CD4-positive, CD25-positive, alpha-beta regulatory T cell (primary cell): ENCODE measurements around the gene TRAF7. TPM values are rescaled to one million over a fixed set of nuclear protein-coding genes. Genes with fewer than 3 reads are reported as not detected.

Experiments
- ATAC-seq, 2 donors: fragments of 150-1000 bp; cut with Tn5 transposase; one replicate each; pipeline ENCODE4 v1.10.0; 2021; ENCODE audit warnings: low read depth in 2 of 2, moderate number of reproducible peaks in 2 of 2, moderate library complexity in 1 of 2
- DNase-seq, 3 donors: peaks; one replicate each; pipeline versions ENCODE4 v3.0.0 to v3.0.0-alpha.2; 2012 to 2022; ENCODE audit warnings: mixed read lengths in 1 of 3
- H3K27ac ChIP-seq: one replicate; pipeline ENCODE4 v1.7.0; 2013; ENCODE audit warnings: mild to moderate bottlenecking, low read length; ENCODE audit not compliant: insufficient read depth, poor library complexity, severe bottlenecking
- H3K27me3 ChIP-seq: one replicate; pipeline ENCODE4 v1.7.0; 2013; ENCODE audit warnings: low read length; ENCODE audit not compliant: control insufficient read depth, insufficient read depth
- H3K36me3 ChIP-seq: one replicate; pipeline ENCODE4 v1.7.0; 2013; ENCODE audit warnings: mild to moderate bottlenecking, low read length, moderate library complexity; ENCODE audit not compliant: control insufficient read depth, insufficient read depth
- H3K4me1 ChIP-seq: 2 replicates; pipeline ENCODE4 v1.7.0; 2013; ENCODE audit warnings: mild to moderate bottlenecking, low read length; ENCODE audit not compliant: insufficient read depth, control insufficient read depth, poor library complexity, severe bottlenecking
- H3K4me3 ChIP-seq: one replicate; pipeline ENCODE4 v1.7.0; 2013; ENCODE audit warnings: low read depth, mild to moderate bottlenecking, low read length, moderate library complexity
- H3K9me3 ChIP-seq, 2 experiments: 1 replicate in 1 of 2; 2 replicates in 1 of 2; pipeline ENCODE4 v1.7.0; 2013; ENCODE audit warnings: low read length in 2 of 2, mild to moderate bottlenecking in 1 of 2, moderate library complexity in 1 of 2; ENCODE audit not compliant: control insufficient read depth in 2 of 2
- H3K27ac Mint-ChIP-seq, 3 donors: one replicate each; pipeline ENCODE4 v1.8.0; 2020 to 2022; ENCODE audit warnings: mild to moderate bottlenecking in 3 of 3, mixed read lengths in 3 of 3, moderate library complexity in 2 of 3
- H3K27me3 Mint-ChIP-seq: one replicate; pipeline ENCODE4 v1.8.0; 2022; ENCODE audit warnings: mild to moderate bottlenecking, mixed read lengths
- H3K36me3 Mint-ChIP-seq: one replicate; pipeline ENCODE4 v1.8.0; 2020; ENCODE audit warnings: mixed read lengths
- H3K4me1 Mint-ChIP-seq, 4 donors: one replicate each; pipeline ENCODE4 v1.8.0; 2020 to 2022; ENCODE audit warnings: mixed read lengths in 4 of 4, mild to moderate bottlenecking in 1 of 4
- H3K4me3 Mint-ChIP-seq, 4 donors: one replicate each; pipeline ENCODE4 v1.8.0; 2020 to 2022; ENCODE audit warnings: mild to moderate bottlenecking in 4 of 4, mixed read lengths in 4 of 4, moderate library complexity in 3 of 4
- H3K9me3 Mint-ChIP-seq, 7 donors: one replicate each; pipeline ENCODE4 v1.8.0; 2020 to 2022; ENCODE audit warnings: mixed read lengths in 7 of 7, mild to moderate bottlenecking in 3 of 7, moderate library complexity in 2 of 7
- polyA plus RNA-seq, 4 donors: library from polyadenylated mRNA; unstranded; fragments of 300-500 nt; fragmentation: Illumina TruSeq; gene quantifications; one replicate each; pipeline ENCODE4 v1.2.3, GENCODE V29; 2021
- total RNA-seq: library from RNA; stranded (reverse); gene quantifications from one replicate; pipeline ENCODE4 v1.2.3, GENCODE V29; 2022

TRAF7 gene
- total and polyA plus RNA-seq, 5 donors from 2014 or later: 4.0 to 33.4 (median 4.9) TPM

DNA sequence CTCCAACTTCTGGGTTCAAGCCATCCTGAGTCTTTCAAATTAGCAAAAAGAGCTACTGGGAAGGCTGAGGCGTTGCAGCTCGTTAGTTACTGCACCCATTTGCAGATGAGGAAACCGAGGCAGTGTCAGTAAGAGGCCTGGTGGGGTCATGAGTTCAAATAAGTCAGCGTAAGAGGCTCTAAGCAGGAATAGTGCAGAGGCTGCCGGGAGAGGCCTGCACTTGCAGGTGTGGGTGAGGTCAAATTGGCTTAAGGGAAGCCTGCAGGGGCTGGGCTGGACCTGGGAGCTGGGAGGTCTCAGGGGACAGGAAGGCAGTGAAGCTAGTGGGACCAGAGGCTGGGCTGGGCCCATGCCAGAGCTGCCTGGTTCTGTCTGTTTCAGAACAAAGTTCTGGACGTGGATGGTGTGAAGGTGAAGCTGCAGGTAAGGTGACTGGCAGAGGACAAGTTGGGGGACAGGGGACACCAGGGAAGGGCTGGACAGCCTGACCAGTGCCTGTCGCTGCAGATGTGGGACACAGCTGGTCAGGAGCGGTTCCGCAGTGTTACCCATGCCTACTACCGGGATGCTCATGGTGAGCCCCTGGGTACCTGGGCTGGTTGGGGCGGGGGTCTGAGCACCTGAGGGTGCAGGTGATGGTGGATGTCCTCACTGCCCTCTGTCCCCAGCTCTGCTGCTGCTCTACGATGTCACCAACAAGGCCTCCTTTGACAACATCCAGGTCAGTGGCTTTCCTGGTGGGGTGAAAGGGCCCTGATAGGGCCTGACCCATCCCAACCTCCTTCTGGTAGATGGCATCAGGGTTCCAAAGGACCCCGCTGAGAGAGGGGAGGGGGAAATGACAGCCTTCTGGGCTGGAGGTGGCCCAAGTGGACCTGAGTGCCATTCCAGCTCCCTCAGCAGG is 4.1 kb upstream of the TRAF7 start:
- peaks cover 0 to 57% (median 22%) of the 10 kb centered on the region in 4 donors for H3K4me1 Mint-ChIP-seq
- Histone ChIP-seq H3K4me1 (peaks cover 60% of the 10 kb centered on the region), H3K27me3 (no peaks in the 10 kb centered on the region), H3K36me3 (peaks cover 6% of the 10 kb centered on the region), H3K4me3 (no peak overlapping the region), H3K9me3 (no peaks in the 10 kb centered on the region), H3K27ac (no peak overlapping the region)
- peak overlapping the region; percentile 5 to 77 (median 57) for H3K4me3 Mint-ChIP-seq
- no peaks in the 10 kb centered on the region for H3K9me3 Mint-ChIP-seq
- H3K36me3 Mint-ChIP-seq: peaks cover 5% of the 10 kb centered on the region
- no peaks in the 10 kb centered on the region for H3K27me3 Mint-ChIP-seq
- peak overlapping the region in 1 of 3 donors; percentile 81 for H3K27ac Mint-ChIP-seq
- DNase-seq: no peak
- ATAC-seq: no peak

DNA sequence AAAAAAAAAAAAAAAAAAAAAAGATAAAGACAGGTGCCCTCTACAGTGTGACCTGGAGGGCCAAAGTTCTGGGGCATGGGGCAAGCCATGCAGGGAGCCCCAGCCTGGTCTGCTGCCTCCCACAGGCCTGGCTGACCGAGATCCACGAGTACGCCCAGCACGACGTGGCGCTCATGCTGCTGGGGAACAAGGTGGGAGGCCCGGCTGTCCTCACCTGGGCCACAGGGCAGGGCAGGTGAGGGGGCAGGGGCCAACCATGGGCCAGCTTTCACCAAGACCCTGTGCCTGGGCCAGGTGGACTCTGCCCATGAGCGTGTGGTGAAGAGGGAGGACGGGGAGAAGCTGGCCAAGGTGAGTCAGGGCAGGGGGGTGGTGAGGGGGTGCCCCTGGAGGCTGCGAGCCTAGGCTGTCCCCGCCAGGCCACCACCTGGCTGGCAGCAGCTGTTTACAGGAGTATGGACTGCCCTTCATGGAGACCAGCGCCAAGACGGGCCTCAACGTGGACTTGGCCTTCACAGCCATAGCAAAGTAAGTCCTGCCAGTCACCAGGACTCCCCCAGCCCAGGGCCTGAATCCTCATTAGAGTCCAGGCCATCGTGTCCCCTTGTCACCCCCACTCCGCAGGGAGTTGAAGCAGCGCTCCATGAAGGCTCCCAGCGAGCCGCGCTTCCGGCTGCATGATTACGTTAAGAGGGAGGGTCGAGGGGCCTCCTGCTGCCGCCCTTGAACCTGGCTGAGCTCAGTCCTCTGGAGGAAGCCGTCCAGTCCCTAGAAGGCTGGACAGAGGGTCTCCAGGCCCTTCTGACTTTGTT is 2.7 kb upstream of the TRAF7 start:
- no peak for DNase-seq
- no peaks in the 10 kb centered on the region for H3K9me3 ChIP-seq
- ATAC-seq: no peak
- Mint-ChIP-seq H3K9me3 (no peaks in the 10 kb centered on the region), H3K36me3 (peaks cover 5% of the 10 kb centered on the region), H3K27me3 (no peaks in the 10 kb centered on the region), H3K27ac (peak overlapping the region; percentile 69 to 90 (median 79)), H3K4me1 (peaks cover 0 to 70% (median 28%) of the 10 kb centered on the region in 4 donors), H3K4me3 (peak overlapping the region; percentile 86 to 97 (median 90))
- H3K27ac ChIP-seq: peak overlapping the region; percentile 23
- H3K4me3 ChIP-seq: peak overlapping the region; percentile 72
- peaks cover 74% of the 10 kb centered on the region for H3K4me1 ChIP-seq
- H3K36me3 ChIP-seq: peaks cover 6% of the 10 kb centered on the region
- no peaks in the 10 kb centered on the region for H3K27me3 ChIP-seq

DNA sequence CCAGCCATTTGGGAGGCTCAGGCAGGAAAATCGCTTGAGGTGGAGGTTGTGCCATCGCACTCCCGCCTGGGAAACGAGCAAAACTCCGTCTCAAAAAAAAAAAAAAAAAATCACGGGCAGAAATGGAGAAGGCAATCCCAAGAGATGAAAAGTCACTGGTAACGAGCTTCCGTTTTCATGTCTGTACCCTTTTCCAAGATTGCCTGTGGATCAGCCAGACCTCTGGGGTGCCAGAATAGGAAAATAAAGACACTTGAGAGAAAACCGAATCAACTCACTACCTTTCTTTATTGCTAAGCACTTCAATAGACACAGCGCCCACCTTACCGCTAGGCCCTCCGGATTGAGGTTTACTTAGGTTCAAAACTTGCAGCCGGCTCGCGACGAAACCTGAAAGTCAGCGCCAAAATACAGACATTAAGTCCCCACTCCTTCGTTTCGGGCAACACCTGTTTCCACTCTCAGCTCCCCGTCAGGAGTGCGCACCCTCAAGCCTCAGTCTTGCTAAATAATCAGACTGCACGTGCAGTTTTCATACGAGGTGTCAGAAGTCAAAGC is 970 bp upstream of the TRAF7 start:
- H3K27ac Mint-ChIP-seq: peak overlapping the region; percentile 79 to 87 (median 85)
- peaks cover 0 to 73% (median 28%) of the 10 kb centered on the region in 4 donors for H3K4me1 Mint-ChIP-seq
- H3K27me3 ChIP-seq: no peaks in the 10 kb centered on the region
- H3K4me3 Mint-ChIP-seq: peak overlapping the region; percentile 86 to 97 (median 88)
- no peaks in the 10 kb centered on the region for H3K9me3 Mint-ChIP-seq
- H3K27ac ChIP-seq: peak overlapping the region; percentile 85
- H3K36me3 ChIP-seq: peaks cover 6% of the 10 kb centered on the region
- H3K27me3 Mint-ChIP-seq: no peaks in the 10 kb centered on the region
- DNase-seq: no peak
- H3K36me3 Mint-ChIP-seq: peaks cover 5% of the 10 kb centered on the region
- H3K4me1 ChIP-seq: peaks cover 60% of the 10 kb centered on the region
- no peak for ATAC-seq
- peak overlapping the region; percentile 91 for H3K4me3 ChIP-seq
- H3K9me3 ChIP-seq: no peaks in the 10 kb centered on the region

DNA sequence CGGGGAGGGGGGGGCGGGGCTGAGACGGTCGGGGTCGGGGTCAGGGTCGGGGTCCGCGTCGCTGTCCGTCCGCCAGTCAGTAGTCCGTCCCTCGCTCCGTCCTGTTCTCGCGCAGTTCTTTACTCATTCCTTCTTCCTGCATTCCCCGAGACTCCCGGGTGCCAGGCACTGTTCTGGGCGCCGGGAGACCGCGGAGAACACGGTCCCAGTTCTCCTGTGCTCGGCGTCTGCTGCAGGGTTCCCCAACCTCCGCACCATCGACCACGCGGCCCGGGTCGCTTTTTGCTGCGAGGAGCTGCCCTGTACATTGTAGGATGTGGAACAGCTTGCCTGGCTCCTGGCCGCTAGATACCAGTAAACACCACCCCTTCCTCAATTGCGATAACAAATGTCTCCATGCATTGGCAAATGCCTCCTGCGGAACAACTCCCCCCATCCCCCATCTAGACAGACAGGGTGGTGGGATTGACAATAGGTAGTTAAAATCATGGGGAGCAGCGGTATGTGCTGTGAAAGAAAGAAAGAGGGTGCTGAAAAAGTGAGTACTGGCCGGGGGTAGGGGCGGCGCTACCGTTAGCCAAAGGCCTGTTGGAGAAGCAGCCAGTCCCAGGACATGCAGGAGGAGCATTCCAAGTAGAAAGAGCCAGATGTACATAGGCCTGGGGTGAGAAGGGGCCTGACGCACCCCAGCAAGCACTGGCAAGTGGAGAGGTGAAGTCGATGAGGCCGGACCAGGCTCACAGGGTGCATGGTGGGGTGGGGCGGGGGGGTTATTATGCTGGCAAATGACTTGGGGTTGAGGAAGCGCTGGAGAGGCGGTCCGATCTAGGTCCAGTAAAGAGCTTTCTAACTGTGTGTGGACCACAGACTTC is 631 bp downstream of the TRAF7 start:
- no peaks in the 10 kb centered on the region for H3K9me3 Mint-ChIP-seq
- H3K4me3 Mint-ChIP-seq: peak overlapping the region; percentile 86 to 98 (median 96)
- ATAC-seq (no peak), DNase-seq (peak in 1 of 3 donors; percentile 34)
- Histone ChIP-seq H3K36me3 (peaks cover 6% of the 10 kb centered on the region), H3K27ac (peak overlapping the region; percentile 57), H3K4me1 (peaks cover 57% of the 10 kb centered on the region), H3K9me3 (no peaks in the 10 kb centered on the region), H3K27me3 (no peaks in the 10 kb centered on the region), H3K4me3 (peak overlapping the region; percentile 71)
- H3K27me3 Mint-ChIP-seq: no peaks in the 10 kb centered on the region
- H3K36me3 Mint-ChIP-seq: peaks cover 4% of the 10 kb centered on the region
- H3K4me1 Mint-ChIP-seq: peaks cover 0 to 62% (median 26%) of the 10 kb centered on the region in 4 donors
- H3K27ac Mint-ChIP-seq: peak overlapping the region; percentile 79 to 96 (median 94)

DNA sequence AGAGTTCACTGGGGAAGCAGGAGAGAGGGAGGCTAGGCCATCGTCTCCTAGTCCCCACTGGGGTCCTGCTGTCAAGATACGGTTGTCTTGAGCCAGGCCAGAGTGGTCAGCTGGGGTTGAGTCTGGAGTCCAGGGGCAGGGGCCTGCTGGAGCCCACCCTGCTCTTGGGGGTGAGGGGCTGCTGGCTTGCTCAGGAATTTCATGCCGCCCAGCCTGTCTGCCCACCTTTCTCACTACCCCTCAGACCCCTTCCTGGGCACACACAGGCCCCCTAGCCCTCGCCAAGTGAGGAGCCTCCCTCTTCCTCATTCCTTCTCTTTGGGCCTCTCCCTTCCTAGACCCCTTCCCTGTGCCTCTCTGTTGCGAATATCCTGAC is 1.3 kb downstream of the TRAF7 start:
- DNase-seq (no peak), ATAC-seq (no peak)
- H3K27ac ChIP-seq: peak overlapping the region; percentile 11
- peaks cover 51% of the 10 kb centered on the region for H3K4me1 ChIP-seq
- Mint-ChIP-seq H3K9me3 (no peaks in the 10 kb centered on the region), H3K4me3 (peak overlapping the region; percentile 86 to 98 (median 96)), H3K4me1 (peaks cover 0 to 57% (median 23%) of the 10 kb centered on the region in 4 donors), H3K36me3 (no peaks in the 10 kb centered on the region), H3K27me3 (no peaks in the 10 kb centered on the region), H3K27ac (peak overlapping the region in 1 of 3 donors; percentile 96)
- H3K36me3 ChIP-seq: peaks cover 1% of the 10 kb centered on the region
- H3K4me3 ChIP-seq: no peak overlapping the region
- no peaks in the 10 kb centered on the region for H3K9me3 ChIP-seq
- H3K27me3 ChIP-seq: no peaks in the 10 kb centered on the region

DNA sequence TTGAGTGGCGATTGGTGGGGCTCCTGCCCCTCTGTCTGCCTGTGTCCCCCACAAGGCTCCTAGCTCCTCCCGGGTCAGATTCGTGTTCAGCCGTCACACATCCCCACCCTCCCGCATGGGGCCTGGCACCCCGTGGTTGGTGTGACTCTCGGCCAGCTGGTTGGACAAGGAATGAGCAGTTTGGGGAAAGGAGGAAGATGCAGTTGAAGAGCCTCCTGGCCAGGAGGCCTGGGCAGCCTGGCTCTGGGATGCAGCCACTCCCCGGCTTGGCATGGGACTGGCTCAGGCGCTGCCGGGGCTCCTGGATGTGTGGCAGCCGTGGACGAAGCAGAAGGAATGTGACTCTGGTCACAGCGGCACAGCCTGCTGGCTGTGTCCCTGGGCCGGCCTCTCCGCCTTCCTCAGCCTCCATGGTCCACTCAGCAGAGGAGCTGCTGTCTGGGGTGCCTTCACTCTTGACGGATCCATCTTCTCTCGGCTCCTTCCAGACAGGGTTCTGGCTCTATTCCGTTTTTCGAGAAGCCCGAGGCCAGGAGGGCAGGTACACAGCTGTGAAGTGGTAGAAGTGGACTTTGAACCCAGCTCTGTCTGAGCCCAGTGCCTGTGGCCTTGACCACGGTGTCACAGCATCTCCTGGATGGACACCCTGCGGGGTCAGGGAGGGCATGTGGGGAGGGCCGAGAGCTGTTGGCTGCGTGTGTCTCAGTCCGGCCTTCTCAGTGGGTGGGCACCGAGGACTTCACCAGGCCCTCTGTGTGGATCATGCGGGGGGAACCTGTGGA is 2.1 kb downstream of the TRAF7 start:
- ATAC-seq: no peak
- H3K27ac ChIP-seq: no peak overlapping the region
- H3K27me3 ChIP-seq: no peaks in the 10 kb centered on the region
- no peak for DNase-seq
- H3K4me1 ChIP-seq: peaks cover 45% of the 10 kb centered on the region
- no peaks in the 10 kb centered on the region for H3K9me3 ChIP-seq
- peak overlapping the region; percentile 69 to 96 (median 91) for H3K4me3 Mint-ChIP-seq
- no peaks in the 10 kb centered on the region for H3K9me3 Mint-ChIP-seq
- H3K4me1 Mint-ChIP-seq: peaks cover 0 to 53% (median 23%) of the 10 kb centered on the region in 4 donors
- H3K27me3 Mint-ChIP-seq: no peaks in the 10 kb centered on the region
- no peak overlapping the region for H3K4me3 ChIP-seq
- no peaks in the 10 kb centered on the region for H3K36me3 Mint-ChIP-seq
- no peaks in the 10 kb centered on the region for H3K36me3 ChIP-seq
- H3K27ac Mint-ChIP-seq: peak overlapping the region in 1 of 3 donors; percentile 63
